Skeletal muscle satellite cell (primary cell): ENCODE measurements around the gene RGL2.
A peak's percentile ranks its signal among the peaks of the same experiment; 100 is the strongest.

Source experiments
- H3K27me3 ChIP-seq: 2 replicates; pipeline ENCODE4 v1.7.0; 2013; ENCODE audit warnings: low read length; ENCODE audit not compliant: control insufficient read depth, insufficient read depth
- H3K36me3 ChIP-seq: 2 replicates; pipeline ENCODE4 v1.7.0; 2013; ENCODE audit warnings: mild to moderate bottlenecking, control low read depth, low read length; ENCODE audit not compliant: insufficient read depth
- H3K4me1 ChIP-seq: 2 replicates; pipeline ENCODE4 v1.7.0; 2013; ENCODE audit warnings: low read length; ENCODE audit not compliant: control insufficient read depth, insufficient read depth
- H3K4me2 ChIP-seq: 2 replicates; pipeline ENCODE4 v1.7.0; 2013; ENCODE audit warnings: mild to moderate bottlenecking, low read length
- H3K4me3 ChIP-seq: 2 replicates; pipeline ENCODE4 v1.7.0; 2013; ENCODE audit warnings: low read length
- H3K9ac ChIP-seq: 2 replicates; pipeline ENCODE4 v1.7.0; 2013; ENCODE audit warnings: mild to moderate bottlenecking, low read depth, low read length, moderate library complexity
- H3K9me3 ChIP-seq: replicated peaks from 2 replicates; pipeline ENCODE4 v1.7.0; 2013; ENCODE audit warnings: mild to moderate bottlenecking, control low read depth, low read length

RGL2 gene

GRCh38 chr6:33330736-33331135, 32.0 kb upstream of the RGL2 start:
- Histone ChIP-seq H3K36me3 (no peaks in the 10 kb centered on the region), H3K9me3 (no peaks in the 10 kb centered on the region), H3K4me3 (no peak overlapping the region), H3K9ac (no peak overlapping the region), H3K4me1 (no peaks in the 10 kb centered on the region), H3K4me2 (no peak overlapping the region), H3K27me3 (no peaks in the 10 kb centered on the region)

- Histone ChIP-seq H3K4me2 (no peak overlapping the region), H3K27me3 (no peaks in the 10 kb centered on the region), H3K9ac (no peak overlapping the region), H3K9me3 (no peaks in the 10 kb centered on the region), H3K4me3 (no peak overlapping the region), H3K36me3 (no peaks in the 10 kb centered on the region), H3K4me1 (no peaks in the 10 kb centered on the region)
Observed at GRCh38 chr6:33329058-33329457, 30.3 kb upstream of the RGL2 start.

GRCh38 chr6:33324125-33324524, 25.4 kb upstream of the RGL2 start:
- no peaks in the 10 kb centered on the region for H3K27me3 ChIP-seq
- peak overlapping the region; percentile 83 for H3K4me3 ChIP-seq
- peaks cover 20% of the 10 kb centered on the region for H3K36me3 ChIP-seq
- peak overlapping the region; percentile 98 for H3K4me2 ChIP-seq
- no peaks in the 10 kb centered on the region for H3K9me3 ChIP-seq
- H3K4me1 ChIP-seq: peaks cover 38% of the 10 kb centered on the region
- no peak overlapping the region for H3K9ac ChIP-seq

GRCh38 chr6:33323623-33323948, 24.8 kb upstream of the RGL2 start:
- Histone ChIP-seq H3K4me3 (peak overlapping the region; percentile 83), H3K4me1 (peaks cover 43% of the 10 kb centered on the region), H3K9ac (peak overlapping the region; percentile 83), H3K9me3 (no peaks in the 10 kb centered on the region), H3K27me3 (no peaks in the 10 kb centered on the region), H3K4me2 (peak overlapping the region; percentile 98), H3K36me3 (peaks cover 26% of the 10 kb centered on the region)

GRCh38 chr6:33321227-33321626, 22.5 kb upstream of the RGL2 start:
- Histone ChIP-seq H3K9me3 (no peaks in the 10 kb centered on the region), H3K9ac (peak overlapping the region; percentile 83), H3K4me2 (peak overlapping the region; percentile 98), H3K4me1 (peaks cover 54% of the 10 kb centered on the region), H3K4me3 (peak overlapping the region; percentile 83), H3K27me3 (no peaks in the 10 kb centered on the region), H3K36me3 (peaks cover 27% of the 10 kb centered on the region)

GRCh38 chr6:33320315-33321181, 21.8 kb upstream of the RGL2 start:
- no peaks in the 10 kb centered on the region for H3K9me3 ChIP-seq
- peak overlapping the region; percentile 98 for H3K4me2 ChIP-seq
- H3K4me3 ChIP-seq: peak overlapping the region; percentile 83
- H3K27me3 ChIP-seq: no peaks in the 10 kb centered on the region
- H3K36me3 ChIP-seq: peaks cover 27% of the 10 kb centered on the region
- H3K9ac ChIP-seq: peak overlapping the region; percentile 83
- peaks cover 54% of the 10 kb centered on the region for H3K4me1 ChIP-seq

- peak overlapping the region; percentile 98 for H3K4me2 ChIP-seq
- H3K9me3 ChIP-seq: no peaks in the 10 kb centered on the region
- H3K9ac ChIP-seq: peak overlapping the region; percentile 63
- peaks cover 27% of the 10 kb centered on the region for H3K36me3 ChIP-seq
- H3K27me3 ChIP-seq: no peaks in the 10 kb centered on the region
- H3K4me3 ChIP-seq: peak overlapping the region; percentile 53
- H3K4me1 ChIP-seq: peaks cover 57% of the 10 kb centered on the region
Observed at GRCh38 chr6:33319939-33320314, 21.2 kb upstream of the RGL2 start.

- Histone ChIP-seq H3K4me1 (peaks cover 59% of the 10 kb centered on the region), H3K9me3 (no peaks in the 10 kb centered on the region), H3K27me3 (no peaks in the 10 kb centered on the region), H3K9ac (peak overlapping the region; percentile 78), H3K36me3 (peaks cover 27% of the 10 kb centered on the region), H3K4me2 (peak overlapping the region; percentile 86), H3K4me3 (peak overlapping the region; percentile 90)
Observed at GRCh38 chr6:33318426-33319073, 19.8 kb upstream of the RGL2 start.

- Histone ChIP-seq H3K9me3 (no peaks in the 10 kb centered on the region), H3K4me1 (peaks cover 55% of the 10 kb centered on the region), H3K36me3 (peaks cover 27% of the 10 kb centered on the region), H3K9ac (peak within 1 kb of the TSS; percentile 78), H3K27me3 (no peaks in the 10 kb centered on the region), H3K4me3 (peak within 1 kb of the TSS; percentile 90), H3K4me2 (peak within 1 kb of the TSS; percentile 86)
Observed at GRCh38 chr6:33317669-33318425, 19.1 kb upstream of the RGL2 start, which contains the start of gene ZBTB22. ZBTB22 (minus strand) TSS chr6:33317744; CDS start chr6:33316916, 828 bp downstream.

GRCh38 chr6:33317419-33317668, 18.6 kb upstream of the RGL2 start:
- Histone ChIP-seq H3K36me3 (peaks cover 27% of the 10 kb centered on the region), H3K4me1 (peaks cover 59% of the 10 kb centered on the region)

GRCh38 chr6:33316603-33317418, 18.1 kb upstream of the RGL2 start:
- H3K4me3 ChIP-seq: peak overlapping the region; percentile 90
- no peaks in the 10 kb centered on the region for H3K27me3 ChIP-seq
- H3K9ac ChIP-seq: no peak overlapping the region
- peaks cover 61% of the 10 kb centered on the region for H3K4me1 ChIP-seq
- H3K36me3 ChIP-seq: peaks cover 27% of the 10 kb centered on the region
- peak overlapping the region; percentile 77 for H3K4me2 ChIP-seq
- no peaks in the 10 kb centered on the region for H3K9me3 ChIP-seq

More at GRCh38 chr6:33317419-33317668, 18.6 kb upstream of the RGL2 start:
- peak overlapping the region; percentile 77 for H3K4me2 ChIP-seq
- H3K9me3 ChIP-seq: no peaks in the 10 kb centered on the region
- H3K4me3 ChIP-seq: peak overlapping the region; percentile 90
- no peak overlapping the region for H3K9ac ChIP-seq
- H3K27me3 ChIP-seq: no peaks in the 10 kb centered on the region
